ENCODE measurements around the gene RAB44. TPM values are rescaled to one million over a fixed set of nuclear protein-coding genes. Genes with fewer than 3 reads are reported as not detected.

Gene RAB44
- total RNA-seq, 1 experiment from 2014 or later = not detected

- Histone ChIP-seq H2BK20ac (ENCODE audit: low read depth, low read length, poor library complexity, severe bottlenecking) (no peak overlapping the region), H2AFZ (ENCODE audit: low read length) (no peak overlapping the region), H2BK120ac (ENCODE audit: low read depth, low read length, poor library complexity, severe bottlenecking) (no peak overlapping the region), H2BK5ac (ENCODE audit: insufficient read length, low read length) (no peak overlapping the region), H4K20me1 (ENCODE audit: control insufficient read depth, insufficient read depth, insufficient read length) (no peaks in the 10 kb centered on the region), H2AK5ac (ENCODE audit: insufficient read length, low read length) (no peak overlapping the region), H3K18ac (ENCODE audit: insufficient read length, low read depth, low read length) (no peak overlapping the region), H3K79me2 (ENCODE audit: insufficient read depth, low read length) (no peaks in the 10 kb centered on the region), H3K4ac (ENCODE audit: low read depth, low read length) (no peak overlapping the region), H2BK15ac (ENCODE audit: low read depth, low read length) (no peak overlapping the region), H3K4me2 (ENCODE audit: insufficient read depth, insufficient read length, low read length) (no peak overlapping the region), H3K79me1 (ENCODE audit: insufficient read depth, low read depth, low read length, poor library complexity, severe bottlenecking) (no peaks in the 10 kb centered on the region), H3K27ac (ENCODE audit: insufficient read length, low read depth, low read length) (no peak overlapping the region), H3K23ac (ENCODE audit: insufficient read length, low read depth, low read length) (no peak overlapping the region), H3K23me2 (ENCODE audit: insufficient read length, low read depth, low read length, poor library complexity, severe bottlenecking) (no peaks in the 10 kb centered on the region), H3K4me1 (ENCODE audit: insufficient read depth, low read length) (no peaks in the 10 kb centered on the region; the same call in 1 of the 2 replicates), H3K14ac (ENCODE audit: insufficient read depth, low read length) (no peak overlapping the region), H4K5ac (ENCODE audit: insufficient read length, low read depth, low read length) (no peak overlapping the region), H4K91ac (ENCODE audit: insufficient read length, low read depth, low read length) (no peak overlapping the region), H3T11ph (ENCODE audit: low read length) (no peak overlapping the region), H4K8ac (replicated peaks; ENCODE audit: insufficient read length, low read depth, low read length) (no peak overlapping the region), H2BK12ac (ENCODE audit: insufficient read length, low read depth, low read length) (no peak overlapping the region), H3K9ac (ENCODE audit: extremely low read depth, insufficient read length, low read length) (no peak overlapping the region), H3K56ac (ENCODE audit: insufficient read length, low read depth, low read length) (no peak overlapping the region), H3K9me3 (ENCODE audit: control insufficient read depth, low read depth, low read length) (no peaks in the 10 kb centered on the region), H3K27me3 (ENCODE audit: insufficient read depth, low read length) (no peaks in the 10 kb centered on the region)
- Mint-ChIP-seq H3K27ac (no peak overlapping the region), H3K36me3 (ENCODE audit: insufficient read depth in 1 of 3, low read depth in 3 of 3) (no peaks in the 10 kb centered on the region), H3K27me3 (ENCODE audit: low read depth) (no peaks in the 10 kb centered on the region; the same call in 1 of the 2 replicates), H3K4me3 (no peak overlapping the region), H3K4me1 (peaks cover 3 to 5% of the 10 kb centered on the region in 2 experiments; a peak in 1 of 4 replicates), H3K9me3 (no peaks in the 10 kb centered on the region)
- no CpG with 5 or more reads among the region's 5 CpGs for WGBS (ENCODE audit: extremely low coverage, insufficient read length, low lambda C conversion rate)
- DNase-seq = no peak
- no peak for TF ChIP-seq CTCF (conservative IDR thresholded peaks at IDR 0.05)
Observed at GRCh38 chr6:36718560-36718959, 20.9 kb downstream of the RAB44 start.
